Suprapubic skin (tissue), 4 donors: ENCODE data around the gene WDR86. TPM values are rescaled to one million over a fixed set of nuclear protein-coding genes. Genes with fewer than 3 reads are reported as not detected.

Source experiments
- DNase-seq, 2 donors: peaks; one replicate each; pipeline ENCODE4 v3.0.0-alpha.2; 2019; ENCODE audit warnings: low spot score in 2 of 2
- H3K27ac ChIP-seq: fragments of 200-600 bp; sonication (generic); one replicate; pipeline ENCODE4 v1.5.1; 2019
- H3K27me3 ChIP-seq: fragments of 200-600 bp; sonication (generic); one replicate; pipeline ENCODE4 v1.5.1; 2019
- H3K36me3 ChIP-seq: fragments of 200-600 bp; sonication (generic); one replicate; pipeline ENCODE4 v1.5.1; 2019
- H3K4me1 ChIP-seq: fragments of 200-600 bp; sonication (generic); one replicate; pipeline ENCODE4 v1.5.1; 2019
- H3K4me3 ChIP-seq: fragments of 200-600 bp; sonication (generic); one replicate; pipeline ENCODE4 v1.5.1; 2019; ENCODE audit warnings: mild to moderate bottlenecking
- H3K9me3 ChIP-seq: fragments of 200-600 bp; sonication (generic); one replicate; pipeline ENCODE4 v1.5.1; 2019
- EP300 ChIP-seq: sonication (generic); formaldehyde crosslinking; IDR thresholded peaks from one replicate; pipeline ENCODE4 v1.6.1; 2017; ENCODE audit warnings: antibody characterized with exemption
- POLR2A ChIP-seq, 2 donors: fragments of 450-650 bp; IDR thresholded peaks; one replicate each; pipeline ENCODE4 v1.6.1; 2017; ENCODE audit warnings: antibody characterized with exemption in 2 of 2, mild to moderate bottlenecking in 2 of 2, moderate library complexity in 2 of 2
- POLR2AphosphoS5 ChIP-seq, 3 donors: sonication (generic); formaldehyde crosslinking; IDR thresholded peaks; one replicate each; pipeline ENCODE4 v1.6.1; 2017; ENCODE audit warnings: antibody characterized with exemption in 3 of 3
- WGBS: methylation state at CpG from one replicate; pipeline ENCODE4 v1.1.5; 2018; 5-methylcytosine and 5-hydroxymethylcytosine counted together
- total RNA-seq, 4 donors: library from RNA; depleted of rRNA; stranded (reverse); fragments of >200 nt; gene quantifications; one replicate each; pipeline ENCODE4 v1.1.0, GENCODE V29; 2016
- TF ChIP-seq, protein P1 (sequence below), 2 donors: fragments of 200-600 bp in 1 of 2; fragments of 450-650 bp in 1 of 2; sonication (generic) in 1 of 2; IDR thresholded peaks; one replicate each; pipeline ENCODE4 v1.5.1; 2016 to 2019; ENCODE audit warnings: antibody characterized with exemption in 2 of 2, mild to moderate bottlenecking in 1 of 2, moderate library complexity in 1 of 2

Gene WDR86
- total RNA-seq, 4 donors from 2014 or later, result 0.81 to 2.8 (median 1.4) TPM; not detected in 1

DNA sequence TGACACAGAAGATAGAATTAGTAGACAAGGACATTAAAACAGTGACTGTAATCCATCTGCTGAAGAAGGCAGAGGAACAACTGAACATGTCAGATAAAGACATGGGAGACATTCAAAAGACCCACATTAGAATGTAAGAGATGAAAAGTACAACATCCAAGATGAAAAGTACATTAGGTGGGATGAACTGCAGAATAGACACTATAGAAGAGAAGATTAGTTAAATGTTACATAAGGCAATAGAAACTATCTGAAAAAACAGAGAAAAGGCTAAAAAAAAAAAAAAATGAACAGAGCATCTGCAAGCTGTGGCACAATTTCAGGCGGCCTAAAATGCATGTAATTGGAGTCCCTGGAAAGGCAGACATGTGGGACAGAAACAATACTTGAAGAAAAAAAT is 46.7 kb downstream of the WDR86 start:
- peaks cover 47% of the 10 kb centered on the region for H3K36me3 ChIP-seq
- no peak overlapping the region for H3K4me3 ChIP-seq
- H3K9me3 ChIP-seq, result no peaks in the 10 kb centered on the region
- H3K27ac ChIP-seq, result no peak overlapping the region
- peaks cover 2% of the 10 kb centered on the region for H3K4me1 ChIP-seq
- no peaks in the 10 kb centered on the region for H3K27me3 ChIP-seq
- TF ChIP-seq EP300 (no peak), POLR2AphosphoS5 (IDR thresholded peaks at IDR 0.05) (no peak), POLR2A (IDR thresholded peaks at IDR 0.05) (no peak)
- TF ChIP-seq, protein P1, sequence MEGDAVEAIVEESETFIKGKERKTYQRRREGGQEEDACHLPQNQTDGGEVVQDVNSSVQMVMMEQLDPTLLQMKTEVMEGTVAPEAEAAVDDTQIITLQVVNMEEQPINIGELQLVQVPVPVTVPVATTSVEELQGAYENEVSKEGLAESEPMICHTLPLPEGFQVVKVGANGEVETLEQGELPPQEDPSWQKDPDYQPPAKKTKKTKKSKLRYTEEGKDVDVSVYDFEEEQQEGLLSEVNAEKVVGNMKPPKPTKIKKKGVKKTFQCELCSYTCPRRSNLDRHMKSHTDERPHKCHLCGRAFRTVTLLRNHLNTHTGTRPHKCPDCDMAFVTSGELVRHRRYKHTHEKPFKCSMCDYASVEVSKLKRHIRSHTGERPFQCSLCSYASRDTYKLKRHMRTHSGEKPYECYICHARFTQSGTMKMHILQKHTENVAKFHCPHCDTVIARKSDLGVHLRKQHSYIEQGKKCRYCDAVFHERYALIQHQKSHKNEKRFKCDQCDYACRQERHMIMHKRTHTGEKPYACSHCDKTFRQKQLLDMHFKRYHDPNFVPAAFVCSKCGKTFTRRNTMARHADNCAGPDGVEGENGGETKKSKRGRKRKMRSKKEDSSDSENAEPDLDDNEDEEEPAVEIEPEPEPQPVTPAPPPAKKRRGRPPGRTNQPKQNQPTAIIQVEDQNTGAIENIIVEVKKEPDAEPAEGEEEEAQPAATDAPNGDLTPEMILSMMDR (IDR thresholded peaks at IDR 0.05), result no peak
- DNase-seq, result no peak
- 100% methylated on average over 1 of the region's 1 CpG for WGBS

DNA sequence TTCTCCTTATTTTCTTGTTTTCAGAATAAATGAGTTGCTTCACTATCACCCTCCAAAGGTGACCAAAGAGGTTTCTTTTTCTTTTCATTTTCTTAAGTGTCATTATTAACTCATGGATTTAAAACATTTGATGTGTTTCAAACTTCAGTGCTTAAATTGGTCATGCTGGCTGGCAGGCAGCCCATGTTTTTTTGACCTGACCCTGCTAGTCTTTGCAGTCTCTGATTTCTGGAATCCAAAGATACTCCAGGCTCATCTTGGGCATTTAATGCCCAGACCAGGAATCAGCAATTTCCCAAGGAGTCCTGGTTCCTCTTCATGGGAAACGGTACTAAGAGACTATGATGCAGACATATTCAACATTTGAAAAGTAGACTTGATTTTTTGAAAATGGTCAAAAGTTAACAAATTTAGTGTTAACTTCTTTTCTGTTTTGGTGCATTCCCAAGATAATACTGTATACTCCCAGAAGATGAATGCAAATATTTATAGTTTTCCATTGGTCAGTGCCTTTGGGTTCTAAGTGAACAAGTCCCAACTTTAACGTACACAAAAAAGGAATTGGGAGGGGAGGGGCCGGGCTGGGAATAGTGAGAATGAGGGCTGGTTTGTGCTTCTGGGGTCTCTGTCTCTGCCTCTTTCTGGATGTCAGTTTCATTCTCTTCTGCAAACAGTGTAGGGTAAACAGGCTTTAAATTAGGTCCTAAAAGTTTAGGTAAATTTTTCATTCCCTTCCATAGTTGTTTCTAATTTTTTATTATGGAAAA is 48.5 kb downstream of the WDR86 start:
- no peaks in the 10 kb centered on the region for H3K9me3 ChIP-seq
- TF ChIP-seq, protein P1 (IDR thresholded peaks at IDR 0.05), result no peak
- no peak for TF ChIP-seq POLR2AphosphoS5 (IDR thresholded peaks at IDR 0.05)
- TF ChIP-seq POLR2A (IDR thresholded peaks at IDR 0.05), result no peak
- no peak for TF ChIP-seq EP300
- no peak overlapping the region for H3K27ac ChIP-seq
- 94% methylated on average over 3 of the region's 3 CpGs for WGBS
- H3K36me3 ChIP-seq, result peaks cover 65% of the 10 kb centered on the region
- H3K4me3 ChIP-seq, result no peak overlapping the region
- DNase-seq, result no peak
- no peaks in the 10 kb centered on the region for H3K4me1 ChIP-seq
- H3K27me3 ChIP-seq, result no peaks in the 10 kb centered on the region

DNA sequence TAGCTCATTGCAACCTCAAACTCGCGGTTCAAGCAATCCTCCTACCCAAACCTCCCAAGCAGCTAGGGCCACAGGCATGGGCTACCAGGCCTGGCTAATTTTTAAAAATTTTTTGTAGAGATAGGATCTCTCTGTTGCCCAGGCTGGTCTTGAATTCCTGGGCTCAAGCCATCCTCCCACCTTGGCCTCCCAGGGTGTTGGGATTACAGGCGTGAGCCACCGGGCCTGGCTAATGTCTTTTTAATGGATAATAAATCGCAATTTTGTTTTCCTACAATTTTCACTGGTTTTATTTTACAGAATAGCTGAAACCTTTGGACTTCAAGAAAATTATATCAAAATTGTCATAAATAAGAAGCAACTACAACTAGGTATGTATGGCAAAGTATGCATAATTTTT is 57.3 kb downstream of the WDR86 start:
- DNase-seq, result no peak
- WGBS, result 71% methylated on average over 5 of the region's 5 CpGs
- Histone ChIP-seq H3K27me3 (no peaks in the 10 kb centered on the region), H3K4me1 (peaks cover 11% of the 10 kb centered on the region), H3K27ac (no peak overlapping the region), H3K9me3 (no peaks in the 10 kb centered on the region), H3K4me3 (no peak overlapping the region), H3K36me3 (peaks cover 72% of the 10 kb centered on the region)
- TF ChIP-seq EP300, result no peak
- TF ChIP-seq POLR2A (IDR thresholded peaks at IDR 0.05), result no peak
- TF ChIP-seq POLR2AphosphoS5 (IDR thresholded peaks at IDR 0.05), result no peak
- TF ChIP-seq, protein P1 (IDR thresholded peaks at IDR 0.05), result no peak

DNA sequence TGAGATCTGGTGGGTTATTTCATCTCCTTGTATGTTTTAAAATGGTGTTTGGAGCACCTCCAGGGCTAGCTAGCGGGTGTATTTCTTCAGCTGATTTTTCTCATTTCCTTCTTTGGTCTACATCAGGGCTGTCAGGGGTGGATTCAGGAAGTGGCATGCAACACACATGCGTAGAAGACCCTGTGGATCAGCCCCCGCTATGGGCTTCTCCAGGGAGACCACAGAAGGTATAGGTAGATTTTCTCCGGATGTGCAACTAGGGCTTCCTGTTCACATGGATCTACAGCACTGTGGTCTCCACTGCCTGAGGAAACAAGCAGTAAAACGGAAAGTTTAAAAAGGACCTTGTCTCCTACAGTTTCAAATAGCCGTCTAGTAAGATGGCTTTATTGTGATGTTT is 57.9 kb downstream of the WDR86 start:
- Histone ChIP-seq H3K27me3 (no peaks in the 10 kb centered on the region), H3K4me1 (peaks cover 11% of the 10 kb centered on the region), H3K4me3 (no peak overlapping the region), H3K9me3 (no peaks in the 10 kb centered on the region), H3K36me3 (peaks cover 71% of the 10 kb centered on the region), H3K27ac (no peak overlapping the region)
- DNase-seq, result no peak
- 81% methylated on average over 6 of the region's 6 CpGs for WGBS
- TF ChIP-seq EP300 (no peak), POLR2A (IDR thresholded peaks at IDR 0.05) (no peak), POLR2AphosphoS5 (IDR thresholded peaks at IDR 0.05) (no peak)
- TF ChIP-seq, protein P1 (IDR thresholded peaks at IDR 0.05), result no peak

DNA sequence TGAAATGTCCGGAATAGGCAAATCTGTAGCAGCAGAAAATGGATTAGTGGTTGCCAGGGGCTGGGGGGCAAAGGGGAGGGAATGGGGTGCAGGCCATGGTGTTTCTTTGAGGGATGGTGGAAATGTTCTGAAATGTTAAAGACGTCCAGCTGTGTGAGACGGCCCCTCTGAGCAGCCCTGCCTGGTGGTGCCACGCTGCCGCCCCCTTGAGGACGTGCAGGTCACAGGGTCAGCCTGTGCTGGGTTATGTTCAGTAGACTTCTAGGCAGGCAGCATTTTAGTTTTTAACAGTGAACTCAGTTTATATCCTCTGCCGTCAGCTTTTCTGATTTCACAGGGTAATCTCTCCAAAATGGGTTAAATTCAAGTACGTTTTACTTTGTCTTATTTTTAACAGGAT is 58.8 kb downstream of the WDR86 start:
- WGBS, result 67% methylated on average over 8 of the region's 8 CpGs
- H3K4me1 ChIP-seq, result peaks cover 11% of the 10 kb centered on the region

More for the DNA sequence above, 58.8 kb downstream of the WDR86 start:
- H3K4me3 ChIP-seq, result no peak overlapping the region
- TF ChIP-seq POLR2A (IDR thresholded peaks at IDR 0.05) (no peak), POLR2AphosphoS5 (IDR thresholded peaks at IDR 0.05) (no peak), EP300 (no peak)
- TF ChIP-seq, protein P1 (IDR thresholded peaks at IDR 0.05), result no peak
- no peak for DNase-seq
- H3K27me3 ChIP-seq, result no peaks in the 10 kb centered on the region
- no peak overlapping the region for H3K27ac ChIP-seq
- peaks cover 70% of the 10 kb centered on the region for H3K36me3 ChIP-seq
- no peaks in the 10 kb centered on the region for H3K9me3 ChIP-seq
